CD4-positive, alpha-beta T cell treated with Interleukin-4 for 1 hour (primary cell): ENCODE data around the gene EXD2.
"Not testable (repeated sequence)": the region's sequence is repeated elsewhere in the genome, so short reads cannot be mapped to it uniquely, and the experiment has no call there.

Source experiments
- DNase-seq, 2 donors: peaks; one replicate each; pipeline ENCODE4 v3.0.0-alpha.2; 2020 to 2022

EXD2 gene

DNA sequence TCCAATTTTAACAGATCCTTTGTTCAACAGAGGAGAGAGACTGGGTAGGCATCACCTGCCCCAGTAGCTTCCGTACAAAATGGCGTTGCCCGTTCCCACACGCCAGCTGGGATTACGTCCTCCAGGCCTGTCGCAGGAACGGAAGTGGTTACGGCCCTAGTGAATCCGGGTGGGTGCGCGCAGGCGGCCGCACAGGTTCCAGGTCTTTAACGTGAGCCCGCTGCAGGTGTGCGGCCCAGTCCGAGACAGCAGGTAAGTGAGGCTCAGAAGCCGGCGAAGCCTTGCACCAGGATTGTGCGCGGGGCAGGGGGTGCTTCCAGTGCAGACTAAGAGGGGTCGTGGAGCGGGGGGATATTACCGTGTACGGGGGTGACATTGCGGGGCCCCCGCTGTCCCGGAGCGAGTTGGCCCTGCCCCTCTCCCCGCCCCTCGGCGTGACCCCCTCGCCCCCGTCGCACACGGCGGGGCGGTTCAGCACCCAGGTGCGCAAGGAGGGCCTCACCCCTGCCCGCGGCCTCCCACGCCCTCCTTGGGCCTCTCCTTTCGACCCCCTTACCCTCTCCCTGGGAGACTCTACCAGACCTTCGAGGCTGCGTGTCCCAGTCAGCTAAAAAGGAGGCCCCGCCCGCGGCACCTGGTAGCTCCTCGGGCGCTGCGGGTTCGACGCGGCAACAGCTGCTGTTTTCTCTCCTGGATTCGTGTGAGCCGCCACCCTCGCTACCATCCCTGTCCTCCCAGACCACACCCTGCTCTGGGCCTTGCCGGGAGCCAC, at the start of gene EXD2:
Gene EXD2, plus strand, starts transcription at position 159 of the 772 bp plus-strand sequence. CDS start 17,973 bp downstream, outside the sequence.
- DNase-seq = peak; percentile 69 to 77

DNA sequence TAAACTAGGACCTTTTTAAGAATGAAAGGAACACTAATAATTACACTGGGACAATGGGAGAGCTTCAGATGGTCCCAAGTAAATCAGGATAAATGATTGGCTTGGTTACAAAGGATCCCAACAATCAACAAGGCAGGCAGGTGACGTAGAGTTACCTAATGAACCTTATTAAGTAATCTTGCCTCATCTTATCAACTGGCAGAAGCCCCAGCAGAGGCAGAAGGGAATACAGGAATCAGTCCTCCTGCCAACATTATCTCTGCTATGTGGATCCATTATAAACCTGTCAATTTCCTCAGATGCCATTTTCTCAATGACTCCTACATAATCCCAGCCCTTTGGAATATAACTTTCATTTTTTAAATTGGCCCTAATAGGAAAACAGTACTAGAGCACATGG, 49.7 kb upstream of the EXD2 start:
- no peak for DNase-seq

GRCh38 chr14:69142101-69142500, 49.2 kb upstream of the EXD2 start:
- DNase-seq = no peak

DNA sequence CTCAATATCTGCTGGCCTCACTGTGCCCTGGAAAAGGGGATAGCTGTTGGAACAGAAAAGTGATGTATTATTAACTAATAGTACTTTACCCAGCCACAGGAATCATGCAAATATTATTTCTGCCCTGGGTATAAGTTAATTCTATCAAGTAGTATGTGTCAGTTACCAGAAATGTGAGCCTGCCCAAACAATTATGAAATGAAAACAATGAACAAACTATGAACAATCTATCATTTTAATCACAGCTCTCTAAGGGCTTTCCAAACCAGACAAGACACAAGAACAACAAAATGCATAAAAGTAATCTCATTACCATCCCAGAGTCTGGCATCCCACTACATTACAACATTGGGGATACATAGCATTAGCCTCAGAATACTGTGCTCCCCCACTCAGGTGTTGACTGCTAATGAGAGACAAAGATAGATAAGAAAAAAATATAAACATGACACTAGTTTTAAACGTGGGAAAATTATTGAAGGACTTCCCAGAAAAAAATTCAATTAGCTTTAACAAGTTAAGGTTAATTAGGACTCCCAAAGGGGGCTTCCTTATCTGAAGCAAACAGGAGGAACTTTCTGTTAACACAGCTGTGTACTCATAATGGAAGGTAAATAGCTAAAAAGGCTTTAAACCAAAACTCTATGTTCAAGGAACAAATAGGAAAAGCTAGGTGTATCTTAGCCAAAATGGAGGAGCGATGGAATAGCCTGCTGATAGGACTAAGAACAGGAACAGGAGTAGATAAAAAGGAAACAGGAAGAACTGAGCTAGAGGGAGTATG, 41.6 kb upstream of the EXD2 start:
- no peak for DNase-seq

GRCh38 chr14:69151458-69152180, 39.7 kb upstream of the EXD2 start:
- peak; percentile 84 for DNase-seq

DNA sequence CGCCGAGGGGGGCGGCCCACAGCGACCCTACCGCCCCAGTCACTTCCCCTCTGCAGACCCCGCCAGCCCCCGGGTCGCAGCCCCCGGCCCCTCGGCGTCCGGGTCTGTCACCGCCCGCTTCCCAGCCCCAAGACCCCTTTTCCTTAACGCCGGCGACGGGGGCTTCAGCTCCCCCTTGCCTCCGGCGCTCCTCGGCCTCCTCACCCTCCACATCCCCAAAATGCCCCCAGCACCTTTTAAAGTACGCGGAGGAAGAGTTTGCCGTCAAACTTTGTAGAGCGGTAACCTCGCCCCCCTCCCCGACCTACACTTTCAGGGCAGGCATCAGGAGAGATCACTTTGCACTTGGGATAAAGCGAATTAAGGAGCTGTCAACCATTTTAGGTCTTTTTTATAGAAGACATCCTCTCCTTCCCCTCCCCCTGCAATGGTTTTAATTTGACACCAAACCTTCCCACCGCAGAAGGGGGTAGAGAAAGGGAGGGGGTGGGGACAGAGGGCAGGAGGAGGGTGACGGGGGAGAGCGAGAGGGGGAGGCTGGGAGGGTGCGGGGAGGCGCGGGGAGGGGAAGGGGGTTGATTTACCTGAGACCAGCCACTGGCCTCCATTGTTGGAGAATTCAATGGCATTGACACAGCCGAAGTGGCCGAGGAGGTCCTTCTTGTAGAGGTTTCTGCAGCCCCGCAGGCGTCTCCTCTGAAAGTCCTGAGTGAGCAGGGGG, 39.0 kb upstream of the EXD2 start:
- DNase-seq = peak; percentile 51 to 75

DNA sequence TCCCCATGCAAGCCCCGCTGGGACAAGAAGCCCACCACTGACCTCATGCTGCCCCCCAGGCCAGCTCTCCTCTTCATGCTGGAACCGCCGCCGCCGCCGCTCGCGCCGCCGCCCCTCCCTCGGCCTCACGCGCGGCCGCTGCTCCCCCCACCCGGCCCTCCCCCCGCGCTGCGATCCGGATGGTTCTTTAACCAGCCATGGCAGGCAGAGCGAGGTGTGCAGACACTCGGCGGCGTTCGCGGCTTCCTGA, 38.5 kb upstream of the EXD2 start, which contains the start of gene DCAF5:
Gene DCAF5, minus strand, starts transcription at position 218 of the 250 bp plus-strand sequence. Its CDS starts 141 bp downstream, at position 77.
- DNase-seq = peak; percentile 95

GRCh38 chr14:69153152-69153872, 38.0 kb upstream of the EXD2 start:
- peak in 1 of 2 donors; percentile 19 for DNase-seq

DNA sequence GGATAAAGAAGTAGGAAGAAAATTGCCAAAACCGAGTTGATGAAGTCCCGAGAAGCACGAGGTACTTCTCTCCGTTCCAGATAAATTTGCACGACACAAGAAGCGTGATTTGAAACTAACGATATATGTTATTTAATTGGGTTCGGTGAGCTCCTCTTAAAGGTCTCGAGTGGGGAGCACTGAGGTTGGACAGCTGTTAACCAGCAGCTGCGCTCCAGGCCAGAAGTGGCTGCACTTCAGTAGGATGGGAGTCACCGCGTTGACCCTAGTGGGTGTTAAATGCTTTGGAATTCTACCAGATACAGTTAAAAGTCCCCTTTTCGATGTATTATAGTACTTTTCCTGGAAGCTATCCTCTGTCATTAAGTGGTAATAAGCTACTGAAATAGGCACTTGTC, 37.4 kb upstream of the EXD2 start:
- no peak for DNase-seq

- DNase-seq = peak in 1 of 2 donors; percentile 16
Observed at GRCh38 chr14:69154779-69155178, 36.5 kb upstream of the EXD2 start.

GRCh38 chr14:69156224-69156623, 35.1 kb upstream of the EXD2 start:
- DNase-seq = no peak

DNA sequence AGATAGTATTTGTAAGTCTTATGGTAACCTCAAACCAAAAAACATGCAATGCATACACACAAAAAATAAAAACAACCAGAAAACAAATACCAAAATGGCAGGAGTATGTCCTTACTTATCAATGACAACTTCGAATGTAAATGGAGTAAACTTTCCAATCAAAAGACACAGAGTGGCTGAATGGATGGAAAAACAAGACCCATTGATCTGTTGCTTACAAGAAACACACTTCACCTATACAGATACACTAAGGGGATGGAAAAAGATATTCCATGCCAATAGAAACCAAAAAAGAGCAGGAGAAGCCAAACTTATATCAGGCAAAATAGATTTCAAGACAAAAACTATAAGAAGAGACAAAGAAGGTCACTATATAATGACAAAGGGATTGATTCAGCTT, 29.7 kb upstream of the EXD2 start:
- DNase-seq = no peak

DNA sequence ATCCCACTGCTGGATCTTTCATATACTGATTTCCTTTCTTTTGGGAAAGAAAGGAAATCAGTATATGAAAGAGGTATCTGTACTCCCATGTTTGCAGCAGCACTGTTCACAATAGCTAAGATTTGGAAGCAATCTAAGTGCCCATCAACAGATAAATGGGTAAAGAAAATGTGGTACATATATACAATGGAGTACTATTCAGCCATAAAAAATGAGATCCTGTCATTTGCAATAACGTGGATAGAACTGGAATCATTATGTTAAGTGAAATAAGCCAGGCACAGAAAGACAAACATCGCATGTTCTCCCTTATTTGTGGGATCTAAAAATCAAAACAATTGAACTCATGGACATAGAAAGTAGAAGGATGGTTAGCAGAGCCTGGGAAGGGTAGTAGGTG, 25.5 kb upstream of the EXD2 start:
- not testable (repeated sequence) for DNase-seq

GRCh38 chr14:69170839-69171238, 20.5 kb upstream of the EXD2 start:
- no peak for DNase-seq

GRCh38 chr14:69171569-69171968, 19.7 kb upstream of the EXD2 start:
- DNase-seq = no peak

- DNase-seq = no peak
Observed at GRCh38 chr14:69175130-69175529, 16.2 kb upstream of the EXD2 start.

GRCh38 chr14:69181491-69181890, 9.8 kb upstream of the EXD2 start:
- no peak for DNase-seq

- DNase-seq = not testable (repeated sequence)
Observed at GRCh38 chr14:69182580-69182979, 8.7 kb upstream of the EXD2 start.

- DNase-seq = no peak
Observed at GRCh38 chr14:69183735-69184134, 7.6 kb upstream of the EXD2 start.

DNA sequence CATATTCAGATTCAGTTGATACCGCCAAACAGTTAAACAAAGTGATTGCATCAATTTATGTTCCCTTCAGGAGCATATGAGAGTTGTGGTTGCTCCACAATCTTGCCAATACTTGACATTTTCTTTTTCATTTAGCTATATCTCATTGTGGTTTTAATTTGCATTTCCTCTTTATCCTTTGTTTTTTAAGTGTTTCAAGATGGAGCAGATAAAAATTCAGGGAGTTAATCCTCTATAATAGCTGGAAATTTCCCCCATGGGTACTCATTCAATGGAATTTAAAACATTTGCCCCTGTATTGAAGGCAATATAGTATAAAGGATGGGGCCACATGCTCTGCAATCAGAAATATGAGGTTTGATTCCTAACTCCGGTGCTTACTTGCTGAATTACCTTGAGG, 1.1 kb upstream of the EXD2 start:
- no peak for DNase-seq

DNA sequence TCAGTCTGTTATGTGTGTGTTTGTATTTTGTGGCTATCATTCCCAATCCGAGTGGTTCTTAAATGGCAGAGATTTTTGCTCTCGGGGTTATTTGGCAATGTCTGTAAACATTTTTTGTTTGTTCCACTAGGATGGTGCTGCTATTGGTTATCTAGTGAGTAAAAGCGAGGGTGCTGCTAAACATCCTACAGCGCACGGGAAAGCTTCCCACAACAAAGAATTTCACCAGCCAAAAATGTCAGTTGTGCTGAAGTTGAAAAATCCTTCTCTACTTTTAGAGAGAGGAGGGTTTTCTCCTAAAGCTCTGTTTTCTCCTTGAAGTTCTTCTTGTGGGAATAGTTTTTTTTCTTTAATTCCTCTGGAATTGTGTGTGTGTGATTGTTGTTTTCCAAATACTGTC, 2.4 kb downstream of the EXD2 start:
- no peak for DNase-seq

GRCh38 chr14:69199786-69200185, 8.5 kb downstream of the EXD2 start:
- DNase-seq = no peak
